Measurements from ENCODE around the gene FILIP1. TPM values are rescaled to one million over a fixed set of nuclear protein-coding genes. Genes with fewer than 3 reads are reported as not detected.

Gene FILIP1
- total RNA-seq, 3 donors from 2014 or later (not counting 1 experiment from before 2014, with no cell fraction given) = not detected

DNA sequence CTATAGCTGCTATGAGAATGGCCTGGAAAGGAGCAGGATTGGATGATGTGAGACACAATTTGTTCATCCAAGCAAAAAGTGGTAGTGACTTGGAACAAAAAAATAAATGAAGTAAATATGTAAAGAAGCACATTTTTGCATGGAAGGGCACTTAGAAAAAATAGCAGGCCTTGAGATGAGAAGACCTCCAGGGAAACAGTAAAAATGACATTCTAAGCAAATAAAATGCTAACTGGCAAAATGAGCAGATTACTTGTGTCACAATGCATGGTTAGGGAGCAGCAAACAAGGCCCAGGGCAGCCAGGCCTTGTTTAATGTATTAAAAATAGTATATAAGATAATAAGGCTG lies 230.2 kb downstream of the FILIP1 start:
- Mint-ChIP-seq H3K4me3 (no peak overlapping the region), H3K4me1 (peaks cover 3 to 10% of the 10 kb centered on the region in 2 donors), H3K27ac (no peak overlapping the region), H3K9me3 (no peaks in the 10 kb centered on the region), H3K27me3 (ENCODE audit: low read depth in 2 of 2) (no peaks in the 10 kb centered on the region), H3K36me3 (no peaks in the 10 kb centered on the region)
- Histone ChIP-seq H3K27me3 (ENCODE audit: control insufficient read depth, insufficient read depth, low read length) (no peaks in the 10 kb centered on the region), H3K27ac (ENCODE audit: low read length) (no peak overlapping the region), H3K4me1 (ENCODE audit: control insufficient read depth, insufficient read depth, low read length) (no peaks in the 10 kb centered on the region), H3K36me3 (ENCODE audit: control insufficient read depth, insufficient read depth, low read length) (peaks cover 45% of the 10 kb centered on the region), H3K9me3 (ENCODE audit: control insufficient read depth, insufficient read depth, low read length) (no peaks in the 10 kb centered on the region), H3K4me3 (ENCODE audit: low read length) (no peak overlapping the region)
- DNase-seq (no peak), ATAC-seq (no peak)
- TF ChIP-seq, protein P1, sequence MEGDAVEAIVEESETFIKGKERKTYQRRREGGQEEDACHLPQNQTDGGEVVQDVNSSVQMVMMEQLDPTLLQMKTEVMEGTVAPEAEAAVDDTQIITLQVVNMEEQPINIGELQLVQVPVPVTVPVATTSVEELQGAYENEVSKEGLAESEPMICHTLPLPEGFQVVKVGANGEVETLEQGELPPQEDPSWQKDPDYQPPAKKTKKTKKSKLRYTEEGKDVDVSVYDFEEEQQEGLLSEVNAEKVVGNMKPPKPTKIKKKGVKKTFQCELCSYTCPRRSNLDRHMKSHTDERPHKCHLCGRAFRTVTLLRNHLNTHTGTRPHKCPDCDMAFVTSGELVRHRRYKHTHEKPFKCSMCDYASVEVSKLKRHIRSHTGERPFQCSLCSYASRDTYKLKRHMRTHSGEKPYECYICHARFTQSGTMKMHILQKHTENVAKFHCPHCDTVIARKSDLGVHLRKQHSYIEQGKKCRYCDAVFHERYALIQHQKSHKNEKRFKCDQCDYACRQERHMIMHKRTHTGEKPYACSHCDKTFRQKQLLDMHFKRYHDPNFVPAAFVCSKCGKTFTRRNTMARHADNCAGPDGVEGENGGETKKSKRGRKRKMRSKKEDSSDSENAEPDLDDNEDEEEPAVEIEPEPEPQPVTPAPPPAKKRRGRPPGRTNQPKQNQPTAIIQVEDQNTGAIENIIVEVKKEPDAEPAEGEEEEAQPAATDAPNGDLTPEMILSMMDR (IDR thresholded peaks at IDR 0.05) = no peak
- intact Hi-C loops (cut with micrococcal nuclease) = no loop called here

DNA sequence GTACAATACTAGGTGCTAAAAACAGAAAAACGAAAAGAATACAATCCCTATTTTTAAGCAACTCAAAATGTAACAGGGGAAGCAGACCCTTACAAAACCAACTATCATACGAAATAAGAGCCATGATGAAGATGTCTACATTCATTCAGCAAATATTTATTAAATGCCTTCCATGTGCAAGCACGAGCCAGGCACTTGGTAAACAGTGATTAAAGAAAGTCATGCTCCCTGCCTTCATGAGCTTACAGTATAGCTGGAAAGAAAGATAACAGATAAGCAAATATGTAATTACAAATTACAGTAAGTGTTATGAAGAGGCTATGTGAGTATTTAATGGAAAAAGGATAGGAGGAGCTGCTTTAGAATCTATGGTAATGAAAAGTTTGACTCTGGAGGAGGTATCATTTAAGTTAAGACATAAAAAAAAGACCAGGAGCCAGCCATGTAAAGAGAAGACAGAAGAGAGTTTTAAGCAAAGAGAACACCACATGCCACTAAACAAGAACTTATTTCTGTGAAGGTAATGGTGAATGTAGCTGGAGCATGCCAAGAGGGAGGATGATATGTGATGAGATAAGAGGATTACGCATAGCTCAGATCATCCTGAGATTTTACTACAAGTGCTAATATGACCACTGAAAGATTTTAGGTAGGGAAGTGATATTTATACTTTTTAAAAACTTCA lies 230.7 kb downstream of the FILIP1 start:
- peaks cover 48% of the 10 kb centered on the region for H3K36me3 ChIP-seq (ENCODE audit: control insufficient read depth, insufficient read depth, low read length)
- Mint-ChIP-seq H3K27me3 (ENCODE audit: low read depth in 2 of 2) (no peaks in the 10 kb centered on the region), H3K36me3 (no peaks in the 10 kb centered on the region), H3K4me1 (peaks cover 0 to 7% of the 10 kb centered on the region in 2 donors), H3K27ac (no peak overlapping the region), H3K9me3 (no peaks in the 10 kb centered on the region), H3K4me3 (no peak overlapping the region)
- no peaks in the 10 kb centered on the region for H3K9me3 ChIP-seq (ENCODE audit: control insufficient read depth, insufficient read depth, low read length)
- 98% methylated on average over 4 of the region's 4 CpGs for WGBS (ENCODE audit: insufficient coverage)
- DNase-seq = no peak
- TF ChIP-seq, protein P1 (IDR thresholded peaks at IDR 0.05) = no peak
- H3K4me3 ChIP-seq (ENCODE audit: low read length) = no peak overlapping the region
- no peak overlapping the region for H3K27ac ChIP-seq (ENCODE audit: low read length)
- no peaks in the 10 kb centered on the region for H3K4me1 ChIP-seq (ENCODE audit: control insufficient read depth, insufficient read depth, low read length)
- no peaks in the 10 kb centered on the region for H3K27me3 ChIP-seq (ENCODE audit: control insufficient read depth, insufficient read depth, low read length)
- ATAC-seq = no peak
- intact Hi-C loops (cut with micrococcal nuclease) = no loop called here

DNA sequence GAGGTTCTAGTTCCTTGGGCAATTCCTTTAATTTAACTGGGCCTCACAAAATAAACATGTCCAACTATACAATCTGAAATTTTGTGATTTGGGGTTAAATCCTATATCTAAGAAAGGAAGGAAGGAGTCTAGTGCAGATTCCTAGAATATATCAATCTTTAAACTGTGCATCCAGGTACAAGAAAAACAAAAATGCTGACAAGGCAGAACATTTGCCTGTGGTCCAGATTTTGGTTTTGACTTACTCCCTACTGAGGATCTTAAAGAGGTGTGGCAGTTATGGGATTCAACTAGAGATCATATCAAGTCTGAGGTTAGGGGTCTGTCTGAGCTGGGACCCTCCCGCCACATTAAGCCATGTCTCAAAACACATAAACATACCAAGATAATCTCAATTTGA lies 232.3 kb downstream of the FILIP1 start:
- Histone ChIP-seq H3K27ac (ENCODE audit: low read length) (no peak overlapping the region), H3K27me3 (ENCODE audit: control insufficient read depth, insufficient read depth, low read length) (no peaks in the 10 kb centered on the region), H3K4me3 (ENCODE audit: low read length) (no peak overlapping the region), H3K36me3 (ENCODE audit: control insufficient read depth, insufficient read depth, low read length) (peaks cover 59% of the 10 kb centered on the region), H3K9me3 (ENCODE audit: control insufficient read depth, insufficient read depth, low read length) (no peaks in the 10 kb centered on the region), H3K4me1 (ENCODE audit: control insufficient read depth, insufficient read depth, low read length) (no peaks in the 10 kb centered on the region)
- H3K9me3 Mint-ChIP-seq = no peaks in the 10 kb centered on the region
- H3K36me3 Mint-ChIP-seq = no peaks in the 10 kb centered on the region
- DNase-seq = no peak
- H3K4me1 Mint-ChIP-seq = peaks cover 0 to 8% of the 10 kb centered on the region in 2 donors
- H3K4me3 Mint-ChIP-seq = no peak overlapping the region
- ATAC-seq = no peak
- H3K27ac Mint-ChIP-seq = no peak overlapping the region
- TF ChIP-seq, protein P1 (IDR thresholded peaks at IDR 0.05) = no peak
- WGBS (ENCODE audit: insufficient coverage) = 100% methylated on average over 1 of the region's 1 CpG
- no peaks in the 10 kb centered on the region for H3K27me3 Mint-ChIP-seq (ENCODE audit: low read depth in 2 of 2)
- intact Hi-C loops (cut with micrococcal nuclease) = no loop called here
